GM21367 (cell line): ENCODE results near the gene SERPINB2.
"Not testable (repeated sequence)": the region's sequence is repeated elsewhere in the genome, so short reads cannot be mapped to it uniquely, and the experiment has no call there.

Source experiments
- ATAC-seq: cut with Tn5 transposase; IDR thresholded peaks from one replicate; pipeline ENCODE4 v1.9.1; 2021; ENCODE audit not compliant: unreplicated experiment

SERPINB2 gene

DNA sequence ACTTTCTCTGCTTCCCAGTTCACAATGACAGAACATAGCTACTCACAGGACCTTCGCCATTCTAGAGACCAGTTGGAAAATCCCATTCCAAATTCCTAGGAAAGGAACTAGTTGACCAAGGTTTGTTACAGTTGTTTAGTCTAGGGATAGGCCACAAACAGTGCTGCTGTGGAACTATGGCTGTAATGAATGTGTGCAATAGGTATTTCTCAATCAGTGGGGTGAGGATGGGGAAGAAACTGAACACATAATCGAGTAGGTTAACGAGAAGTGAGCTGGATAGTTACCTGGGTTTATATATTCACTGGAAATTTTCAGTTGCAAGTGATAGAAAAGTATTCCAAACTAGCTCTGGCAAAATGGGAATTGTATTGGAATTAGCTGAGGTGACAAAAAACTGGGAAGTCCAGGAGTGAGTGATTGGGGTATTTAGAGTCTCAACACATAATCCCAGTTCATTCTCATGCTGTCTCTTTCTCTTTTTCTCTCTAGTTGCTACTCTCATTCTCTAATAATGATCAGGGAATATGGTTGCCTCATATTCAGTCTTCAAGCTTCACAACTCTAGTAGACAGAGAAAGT is 43.4 kb downstream of the SERPINB2 start:
- no peak for ATAC-seq

DNA sequence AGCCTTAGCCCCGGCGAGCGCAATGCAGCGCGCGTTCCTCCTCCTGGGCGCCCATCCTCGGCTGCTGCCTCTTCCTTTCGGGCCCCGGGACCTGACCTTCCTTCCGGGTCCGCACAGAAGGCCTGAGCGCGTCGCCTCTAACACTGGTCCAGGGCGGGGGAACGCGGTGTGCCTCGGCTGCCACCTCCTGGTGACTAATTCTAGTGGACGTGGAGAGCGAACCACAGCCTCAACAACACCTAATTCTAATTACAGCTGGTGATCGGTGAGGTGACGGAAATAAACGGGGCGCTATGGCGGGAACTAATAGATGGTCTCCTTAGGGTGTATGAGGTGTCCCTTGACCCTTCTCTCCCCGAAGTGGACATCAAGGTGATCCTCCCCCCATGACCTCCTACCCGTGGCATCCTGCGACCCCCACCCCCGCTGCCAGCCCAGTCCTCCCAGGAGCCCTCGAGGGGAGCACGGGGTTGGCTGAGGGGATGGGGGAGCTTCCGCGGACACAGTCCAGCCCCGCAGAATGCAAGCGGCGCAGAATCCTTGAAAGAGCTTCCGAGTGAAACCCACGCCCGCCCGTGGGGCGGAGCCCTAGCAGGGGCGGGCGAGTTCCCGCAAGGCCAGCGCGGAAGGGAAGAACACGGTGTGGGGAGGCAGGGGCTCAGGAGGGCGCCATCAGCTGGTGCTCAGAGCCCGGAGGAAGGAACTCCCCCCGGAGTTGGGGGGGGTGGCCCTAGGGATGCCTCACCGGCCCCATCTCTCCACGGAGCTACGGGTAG is 48.8 kb downstream of the SERPINB2 start:
- ATAC-seq = peak; percentile 99

DNA sequence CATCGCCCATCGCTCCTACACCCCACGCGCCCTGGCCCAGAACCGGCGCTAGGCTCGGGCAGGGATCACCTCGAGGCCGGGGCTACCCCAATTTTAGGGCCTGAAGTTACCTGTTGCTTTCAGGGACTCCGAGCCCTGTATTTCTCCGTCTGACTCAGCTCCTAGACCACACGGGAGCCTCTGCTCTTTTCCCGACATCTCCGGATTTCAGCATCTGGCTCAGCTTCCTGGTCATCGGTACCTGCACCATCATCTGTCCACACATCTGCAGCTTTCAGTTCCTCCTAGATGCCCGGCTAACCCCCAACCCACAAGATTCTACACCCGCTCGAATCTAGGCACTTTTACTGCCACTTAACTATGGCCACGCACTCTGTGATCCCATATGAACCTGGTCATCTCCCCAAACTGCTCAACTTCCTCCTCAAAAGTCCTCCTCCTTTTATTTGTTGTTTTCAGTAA is 49.5 kb downstream of the SERPINB2 start:
- ATAC-seq = no peak

DNA sequence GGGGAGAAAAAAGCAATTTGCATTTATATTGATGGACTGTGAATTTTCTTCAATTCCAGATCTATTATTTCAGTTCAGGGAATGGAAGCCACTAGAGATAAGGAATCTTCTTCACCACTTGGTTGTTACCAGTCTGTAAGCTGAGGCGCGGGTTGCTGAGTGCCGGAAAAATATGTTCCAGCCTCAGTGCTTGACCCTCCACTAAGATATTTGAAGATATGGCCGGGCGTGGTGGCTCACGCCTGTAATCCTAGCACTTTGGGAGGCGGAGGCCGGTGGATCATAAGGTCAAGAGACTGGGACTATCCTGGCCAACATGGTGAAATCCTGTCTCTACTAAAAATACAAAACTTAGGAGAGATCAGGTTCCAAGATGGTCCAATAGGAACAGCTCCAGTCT is 52.5 kb downstream of the SERPINB2 start:
- ATAC-seq = no peak

DNA sequence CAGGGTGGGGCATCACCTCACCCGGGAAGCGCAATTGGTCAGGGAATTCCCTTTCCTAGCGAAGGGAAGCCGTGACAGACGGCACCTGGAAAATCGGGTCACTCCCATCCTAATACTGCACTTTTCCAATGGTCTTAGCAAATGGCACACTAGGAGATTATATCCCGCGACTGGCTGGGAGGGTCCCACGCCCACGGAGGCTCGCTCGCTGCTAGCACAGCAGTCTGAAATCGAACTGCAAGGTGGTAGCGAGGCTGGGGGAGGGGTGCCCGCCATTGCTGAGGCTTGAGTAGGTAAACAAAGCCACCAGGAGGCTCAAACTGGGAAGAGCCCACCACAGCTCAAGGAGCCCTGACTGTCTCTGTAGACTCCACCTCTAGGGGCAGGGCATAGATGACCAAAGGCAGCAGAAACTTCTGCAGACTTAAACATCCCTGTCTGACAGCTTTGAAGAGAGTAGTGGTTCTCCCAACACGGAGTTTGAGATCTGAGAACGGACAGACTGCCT is 53.1 kb downstream of the SERPINB2 start:
- not testable (repeated sequence) for ATAC-seq

DNA sequence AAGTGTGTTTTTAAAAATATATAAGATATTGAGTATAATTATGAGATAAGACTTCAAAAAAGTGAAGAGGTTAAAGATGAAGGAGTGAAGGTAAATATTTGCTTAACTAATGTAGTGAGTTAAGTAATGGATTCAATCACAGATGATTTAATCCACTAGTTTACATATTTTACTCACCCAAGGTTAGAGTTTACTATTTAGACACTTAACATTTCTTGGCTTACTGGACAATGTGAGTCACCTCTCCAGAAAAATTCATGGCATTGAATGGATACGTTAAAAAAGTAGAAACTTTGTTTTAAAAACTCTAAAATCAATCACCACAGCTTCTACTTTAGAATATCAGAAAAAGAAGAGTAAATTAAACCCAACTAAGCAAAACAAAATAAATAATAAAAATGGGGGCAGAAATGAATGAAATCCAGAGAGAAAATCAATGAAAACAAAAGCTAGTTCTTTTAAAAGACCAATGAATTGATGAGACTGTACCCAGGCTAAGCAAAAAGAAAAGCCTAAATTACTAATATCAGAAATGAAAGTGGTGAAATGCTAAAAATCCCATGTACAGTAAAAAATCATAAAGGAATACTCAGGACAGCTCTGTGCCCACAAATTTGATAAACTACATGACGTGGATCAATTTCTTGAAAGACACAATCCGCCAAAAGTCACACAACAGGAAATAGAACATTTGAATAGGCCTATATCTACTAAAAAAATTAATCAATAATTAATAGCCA is 59.7 kb downstream of the SERPINB2 start:
- ATAC-seq = no peak

DNA sequence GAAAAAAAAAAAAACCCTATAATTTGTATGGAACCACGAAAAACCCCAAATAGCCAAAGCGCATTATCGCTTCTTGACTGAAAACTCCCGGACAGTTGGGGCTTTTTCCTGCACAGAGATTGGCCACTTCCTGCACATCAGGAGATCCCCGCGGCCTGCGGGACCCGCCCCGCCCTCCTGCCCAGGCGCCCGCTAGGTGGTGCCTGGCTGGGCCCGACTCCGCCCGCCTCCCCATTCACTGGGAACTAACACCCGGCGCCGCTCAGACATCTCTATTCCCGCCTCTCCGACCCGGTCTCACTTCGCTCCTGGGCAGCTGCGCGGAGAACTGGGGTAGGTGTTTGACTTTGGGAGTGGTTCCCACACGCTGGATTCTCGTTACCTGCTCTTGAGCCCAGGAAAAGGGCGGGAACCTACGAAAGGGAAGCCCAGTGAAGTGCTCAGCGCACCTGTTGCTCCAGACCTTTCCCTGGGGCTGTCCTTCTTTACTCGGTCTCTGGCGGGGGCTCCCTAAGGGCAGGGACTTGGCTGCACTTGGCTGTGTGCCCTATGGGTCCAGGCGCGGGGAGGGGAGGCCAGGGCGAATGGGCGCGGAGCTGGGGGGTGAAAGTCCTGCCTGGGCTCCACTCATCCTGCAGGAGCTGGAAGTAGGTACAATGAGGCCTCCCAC is 61.7 kb downstream of the SERPINB2 start, which contains the start of gene HMSD:
Gene HMSD (plus strand): TSS at position 234 of the 670 bp plus-strand sequence. CDS start 4,155 bp downstream, outside the sequence.
- peak; percentile 89 for ATAC-seq

DNA sequence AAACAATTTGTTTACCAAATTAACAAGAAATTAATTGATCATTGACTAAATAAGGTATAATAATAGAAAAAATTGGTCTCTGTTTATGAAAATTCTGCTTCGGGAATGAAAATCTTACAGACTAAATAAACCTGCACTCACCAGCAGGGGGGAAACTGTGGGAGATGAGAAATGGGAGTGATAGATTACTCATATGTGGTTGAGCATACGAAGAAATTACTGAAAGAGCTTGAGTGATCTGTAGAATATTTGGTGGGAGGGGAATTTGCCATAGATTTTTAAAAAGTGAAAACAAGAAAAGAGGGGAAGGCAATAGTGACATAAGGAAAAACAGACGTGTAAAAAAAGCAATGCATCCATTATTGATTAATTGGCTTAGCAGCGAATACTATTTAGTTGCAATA is 63.8 kb downstream of the SERPINB2 start:
- ATAC-seq = no peak
